ENCODE measurements around the gene UNC80.

Gene UNC80

GRCh38 chr2:209908511-209908910, 136.9 kb downstream of the UNC80 start:
- in situ Hi-C loops (cut with MboI; ENCODE audit: low sequenced_read_pairs), result no loop called here

GRCh38 chr2:209911486-209911885, 139.9 kb downstream of the UNC80 start:
- in situ Hi-C loops (cut with MboI; ENCODE audit: low sequenced_read_pairs), result no loop called here

- in situ Hi-C loops (cut with MboI; ENCODE audit: low sequenced_read_pairs), result no loop called here
Observed at GRCh38 chr2:209913786-209914345, 142.2 kb downstream of the UNC80 start.

GRCh38 chr2:209917154-209917771, 145.6 kb downstream of the UNC80 start:
- in situ Hi-C loops (cut with MboI; ENCODE audit: low sequenced_read_pairs), result no loop called here

- in situ Hi-C loops (cut with MboI; ENCODE audit: low sequenced_read_pairs), result no loop called here
Observed at GRCh38 chr2:209918251-209918650, 146.6 kb downstream of the UNC80 start.

GRCh38 chr2:209922116-209922515, 150.5 kb downstream of the UNC80 start:
- in situ Hi-C loops (cut with MboI; ENCODE audit: low sequenced_read_pairs), result no loop called here

- in situ Hi-C loops (cut with MboI; ENCODE audit: low sequenced_read_pairs), result loop anchor here (25.0 kb wide), 1 partner anchor 1517 kb away; the partner anchor contains the start of gene PTH2R
Observed at GRCh38 chr2:209929369-209929768, 157.7 kb downstream of the UNC80 start.

- in situ Hi-C loops (cut with MboI; ENCODE audit: low sequenced_read_pairs), result loop anchor here (25.0 kb wide), 1 partner anchor 1521 kb away; the partner anchor contains the start of gene PTH2R
Observed at GRCh38 chr2:209933499-209934483, 162.2 kb downstream of the UNC80 start.

- in situ Hi-C loops (cut with MboI; ENCODE audit: low sequenced_read_pairs), result loop anchor here (25.0 kb wide), 1 partner anchor 1524 kb away; the partner anchor contains the start of gene PTH2R
Observed at GRCh38 chr2:209936106-209936666, 164.6 kb downstream of the UNC80 start.

GRCh38 chr2:209937893-209938292, 166.3 kb downstream of the UNC80 start:
- in situ Hi-C loops (cut with MboI; ENCODE audit: low sequenced_read_pairs), result loop anchor here (25.0 kb wide), 1 partner anchor 1526 kb away; the partner anchor contains the start of gene PTH2R

GRCh38 chr2:209938906-209939305, 167.3 kb downstream of the UNC80 start:
- in situ Hi-C loops (cut with MboI; ENCODE audit: low sequenced_read_pairs), result loop anchor here (25.0 kb wide), 1 partner anchor 1527 kb away; the partner anchor contains the start of gene PTH2R

GRCh38 chr2:209940936-209941335, 169.3 kb downstream of the UNC80 start:
- in situ Hi-C loops (cut with MboI; ENCODE audit: low sequenced_read_pairs), result loop anchor here (25.0 kb wide), 1 partner anchor 1529 kb away; the partner anchor contains the start of gene PTH2R

GRCh38 chr2:209942426-209942825, 170.8 kb downstream of the UNC80 start:
- in situ Hi-C loops (cut with MboI; ENCODE audit: low sequenced_read_pairs), result loop anchor here (25.0 kb wide), 1 partner anchor 1530 kb away; the partner anchor contains the start of gene PTH2R

GRCh38 chr2:209942936-209943605, 171.4 kb downstream of the UNC80 start:
- in situ Hi-C loops (cut with MboI; ENCODE audit: low sequenced_read_pairs), result loop anchor here (25.0 kb wide), 1 partner anchor 1531 kb away; the partner anchor contains the start of gene PTH2R

- in situ Hi-C loops (cut with MboI; ENCODE audit: low sequenced_read_pairs), result loop anchor here (25.0 kb wide), 1 partner anchor 1531 kb away; the partner anchor contains the start of gene PTH2R
Observed at GRCh38 chr2:209943776-209944175, 172.1 kb downstream of the UNC80 start.

GRCh38 chr2:209946539-209946938, 174.9 kb downstream of the UNC80 start:
- in situ Hi-C loops (cut with MboI; ENCODE audit: low sequenced_read_pairs), result loop anchor here (25.0 kb wide), 1 partner anchor 1534 kb away; the partner anchor contains the start of gene PTH2R

- in situ Hi-C loops (cut with MboI; ENCODE audit: low sequenced_read_pairs), result loop anchor here (25.0 kb wide), 1 partner anchor 619 kb away; no protein-coding TSS in a partner anchor
Observed at GRCh38 chr2:209956271-209956670, 184.6 kb downstream of the UNC80 start.

- in situ Hi-C loops (cut with MboI; ENCODE audit: low sequenced_read_pairs), result loop anchor here (25.0 kb wide), 1 partner anchor 621 kb away; no protein-coding TSS in a partner anchor
Observed at GRCh38 chr2:209958016-209958415, 186.4 kb downstream of the UNC80 start.

- in situ Hi-C loops (cut with MboI; ENCODE audit: low sequenced_read_pairs), result loop anchor here (25.0 kb wide), 1 partner anchor 623 kb away; no protein-coding TSS in a partner anchor
Observed at GRCh38 chr2:209960045-209960444, 188.4 kb downstream of the UNC80 start.

Measured in HL-60/S4 (cell line).